ENCODE measurements around the gene MS4A15. TPM values are rescaled to one million over a fixed set of nuclear protein-coding genes. Genes with fewer than 3 reads are reported as not detected.

Gene MS4A15
- total and polyA plus RNA-seq, 10 of the 15 experiments (the other 5 are each of a cell fraction or from before 2014, with no cell fraction given), result 0.05 to 0.84 (median 0.45) TPM

GRCh38 chr11:60783911-60784310 is 27.2 kb downstream of the MS4A15 start:
- Histone ChIP-seq H3K36me3 (ENCODE audit: control insufficient read depth in 2 of 2, insufficient read depth in 2 of 2, low read length in 1 of 2) (no peaks in the 10 kb centered on the region), H3K4me2 (ENCODE audit: control insufficient read depth, insufficient read depth) (no peak overlapping the region), H3K4me3 (no peak overlapping the region), H3K4me1 (ENCODE audit: control insufficient read depth, insufficient read depth, low read length) (peaks cover 7% of the 10 kb centered on the region), H3K9ac (ENCODE audit: control insufficient read depth, insufficient read depth, low read length) (no peak overlapping the region), H2AFZ (ENCODE audit: control insufficient read depth, low read depth, low read length) (no peak overlapping the region), H3K27ac (ENCODE audit: control insufficient read depth, insufficient read depth) (no peak overlapping the region), H3K9me3 (replicated peaks; ENCODE audit: control insufficient read depth, insufficient read depth, low read length) (no peaks in the 10 kb centered on the region), H4K20me1 (ENCODE audit: control insufficient read depth, insufficient read depth) (no peaks in the 10 kb centered on the region), H3K27me3 (replicated peaks in 1 of 2; ENCODE audit: control insufficient read depth in 2 of 2, insufficient read depth in 2 of 2, low read length in 1 of 2) (no peaks in the 10 kb centered on the region), H3K79me2 (ENCODE audit: control insufficient read depth, insufficient read depth, low read length) (no peaks in the 10 kb centered on the region)
- BruUV-seq (replicated peaks), result no TSS peak
- in situ Hi-C loops (cut with MboI), result no loop called here
- no peak for FAIRE-seq
- CTCF ChIA-PET, result interaction anchor here (0.7 to 4.2 kb wide), 5 partner anchors 9 to 104 kb away, joined by 3 to 21 read pairs (median 4); no protein-coding TSS in a partner anchor
- WGBS (ENCODE audit: insufficient coverage, insufficient replicate concordance, low lambda C conversion rate, missing lambda C conversion rate), result 64% methylated on average over 7 of the region's 7 CpGs
- TF ChIP-seq MTA2 (IDR thresholded peaks at IDR 0.05; ENCODE audit: low read depth), result no peak
- DNase-seq (ENCODE audit: low read depth, low spot score), result no peak
- POLR2A ChIA-PET, result no interaction called here
- intact Hi-C loops (cut with micrococcal nuclease; ENCODE audit: unreplicated experiment), result no loop called here
- SMC1A ChIA-PET (ENCODE audit: uncharacterized antibody, unreplicated experiment), result interaction anchor here (1.2 kb wide), 1 partner anchor 48 kb away, joined by 3 read pairs; no protein-coding TSS in a partner anchor
- RAD21 ChIA-PET (ENCODE audit: unreplicated experiment), result no interaction called here
- no peak for ATAC-seq

DNA sequence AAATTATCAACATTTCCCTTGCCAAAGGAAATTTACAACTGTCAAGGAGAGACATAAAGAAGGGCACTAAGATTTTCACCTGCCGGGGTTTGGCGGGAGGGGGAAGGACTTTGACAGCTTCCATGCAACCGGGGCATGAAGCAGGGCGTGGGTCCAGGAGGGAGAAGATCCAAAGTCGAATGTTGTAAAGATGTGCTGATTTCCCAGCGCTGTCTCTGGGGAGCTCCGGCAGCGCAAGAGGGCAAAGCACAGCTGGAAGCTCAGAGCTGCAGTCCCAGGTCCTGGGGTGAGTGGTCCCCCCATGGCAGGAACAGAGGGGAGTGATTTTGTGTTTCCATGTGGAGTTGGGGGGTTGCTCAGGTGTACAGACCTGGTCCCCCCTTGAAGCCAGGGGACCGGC is 28.5 kb downstream of the MS4A15 start, which contains the start of gene MS4A10:
TSS of gene MS4A10 (plus strand) at position 198 of the 400 bp plus-strand sequence. CDS start 5,003 bp downstream, outside the sequence.
- WGBS (ENCODE audit: insufficient coverage, insufficient replicate concordance, low lambda C conversion rate, missing lambda C conversion rate), result 39% methylated on average over 9 of the region's 9 CpGs
- H3K4me3 ChIP-seq, result no peak within 1 kb of the TSS
- no peak within 1 kb of the TSS for H3K27ac ChIP-seq (ENCODE audit: control insufficient read depth, insufficient read depth)
- H2AFZ ChIP-seq (ENCODE audit: control insufficient read depth, low read depth, low read length), result no peak within 1 kb of the TSS
- ChIA-PET RAD21 (ENCODE audit: unreplicated experiment) (interaction anchor here (0.9 to 1.4 kb wide), 3 partner anchors 10 to 46 kb away, joined by 3 to 4 read pairs (median 3); no protein-coding TSS in a partner anchor), CTCF (interaction anchor here (1.2 to 4.2 kb wide), 4 partner anchors 10 to 103 kb away, joined by 3 to 21 read pairs (median 4); no protein-coding TSS in a partner anchor), SMC1A (ENCODE audit: uncharacterized antibody, unreplicated experiment) (interaction anchor here (1.8 kb wide), 1 partner anchor 83 kb away, joined by 4 read pairs; no protein-coding TSS in a partner anchor), POLR2A (no interaction called here)
- intact Hi-C loops (cut with micrococcal nuclease; ENCODE audit: unreplicated experiment), result no loop called here
- FAIRE-seq, result no peak
- no peaks in the 10 kb centered on the region for H3K27me3 ChIP-seq (replicated peaks in 1 of 2; ENCODE audit: control insufficient read depth in 2 of 2, insufficient read depth in 2 of 2, low read length in 1 of 2)
- no peaks in the 10 kb centered on the region for H3K79me2 ChIP-seq (ENCODE audit: control insufficient read depth, insufficient read depth, low read length)
- TF ChIP-seq SMC3 (IDR thresholded peaks at IDR 0.05; ENCODE audit: borderline replicate concordance, low read length) (no peak), CHD4 (IDR thresholded peaks at IDR 0.05) (no peak), ATF2 (IDR thresholded peaks at IDR 0.05; ENCODE audit: low read length) (no peak), GABPA (IDR thresholded peaks at IDR 0.05; ENCODE audit: low read depth) (no peak), SPI1 (IDR thresholded peaks at IDR 0.05; ENCODE audit: borderline replicate concordance, insufficient read depth, low read depth, low read length) (no peak), IRF4 (IDR thresholded peaks at IDR 0.05; ENCODE audit: low read depth, low read length) (no peak), PAX8 (IDR thresholded peaks at IDR 0.05) (no peak), MXI1 (IDR thresholded peaks at IDR 0.05; ENCODE audit: low read depth, low read length) (no peak), DPF2 (IDR thresholded peaks at IDR 0.05) (no peak), RAD21 (IDR thresholded peaks at IDR 0.05; ENCODE audit: insufficient read depth, low read depth, low read length) (no peak), ZNF384 (IDR thresholded peaks at IDR 0.05; ENCODE audit: borderline replicate concordance, low read depth, low read length) (no peak)
- TF ChIP-seq, protein P1, sequence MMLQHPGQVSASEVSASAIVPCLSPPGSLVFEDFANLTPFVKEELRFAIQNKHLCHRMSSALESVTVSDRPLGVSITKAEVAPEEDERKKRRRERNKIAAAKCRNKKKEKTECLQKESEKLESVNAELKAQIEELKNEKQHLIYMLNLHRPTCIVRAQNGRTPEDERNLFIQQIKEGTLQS (IDR thresholded peaks at IDR 0.05; ENCODE audit: borderline replicate concordance, extremely low read depth, low read depth, low read length), result no peak
- no peaks in the 10 kb centered on the region for H3K36me3 ChIP-seq (ENCODE audit: control insufficient read depth in 2 of 2, insufficient read depth in 2 of 2, low read length in 1 of 2)
- no peak for DNase-seq (ENCODE audit: low read depth, low spot score)
- peaks cover 7% of the 10 kb centered on the region for H3K4me1 ChIP-seq (ENCODE audit: control insufficient read depth, insufficient read depth, low read length)
- in situ Hi-C loops (cut with MboI), result no loop called here
- no peak within 1 kb of the TSS for H3K4me2 ChIP-seq (ENCODE audit: control insufficient read depth, insufficient read depth)
- no TSS peak for BruUV-seq (replicated peaks)
- no peaks in the 10 kb centered on the region for H3K9me3 ChIP-seq (replicated peaks; ENCODE audit: control insufficient read depth, insufficient read depth, low read length)
- no peaks in the 10 kb centered on the region for H4K20me1 ChIP-seq (ENCODE audit: control insufficient read depth, insufficient read depth)
- no peak within 1 kb of the TSS for H3K9ac ChIP-seq (ENCODE audit: control insufficient read depth, insufficient read depth, low read length)
- ATAC-seq, result no peak

Data from GM12878 (cell line).